ENCODE measurements around the gene GCLC.

GCLC gene

GRCh38 chr6:53461696-53462095 is 83.2 kb downstream of the GCLC start:
- H3K4me3 ChIP-seq (ENCODE audit: control insufficient read depth, low read depth, low read length) = no peak overlapping the region
- DNase-seq (ENCODE audit: low read depth) = no peak
- TF ChIP-seq, protein P1, sequence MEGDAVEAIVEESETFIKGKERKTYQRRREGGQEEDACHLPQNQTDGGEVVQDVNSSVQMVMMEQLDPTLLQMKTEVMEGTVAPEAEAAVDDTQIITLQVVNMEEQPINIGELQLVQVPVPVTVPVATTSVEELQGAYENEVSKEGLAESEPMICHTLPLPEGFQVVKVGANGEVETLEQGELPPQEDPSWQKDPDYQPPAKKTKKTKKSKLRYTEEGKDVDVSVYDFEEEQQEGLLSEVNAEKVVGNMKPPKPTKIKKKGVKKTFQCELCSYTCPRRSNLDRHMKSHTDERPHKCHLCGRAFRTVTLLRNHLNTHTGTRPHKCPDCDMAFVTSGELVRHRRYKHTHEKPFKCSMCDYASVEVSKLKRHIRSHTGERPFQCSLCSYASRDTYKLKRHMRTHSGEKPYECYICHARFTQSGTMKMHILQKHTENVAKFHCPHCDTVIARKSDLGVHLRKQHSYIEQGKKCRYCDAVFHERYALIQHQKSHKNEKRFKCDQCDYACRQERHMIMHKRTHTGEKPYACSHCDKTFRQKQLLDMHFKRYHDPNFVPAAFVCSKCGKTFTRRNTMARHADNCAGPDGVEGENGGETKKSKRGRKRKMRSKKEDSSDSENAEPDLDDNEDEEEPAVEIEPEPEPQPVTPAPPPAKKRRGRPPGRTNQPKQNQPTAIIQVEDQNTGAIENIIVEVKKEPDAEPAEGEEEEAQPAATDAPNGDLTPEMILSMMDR (IDR thresholded peaks at IDR 0.05; ENCODE audit: control insufficient read depth, insufficient read depth, low read depth, low read length, missing control alignments) = no peak

- H3K4me3 ChIP-seq (ENCODE audit: control insufficient read depth, low read depth, low read length) = no peak overlapping the region
- TF ChIP-seq, protein P1 (IDR thresholded peaks at IDR 0.05; ENCODE audit: control insufficient read depth, insufficient read depth, low read depth, low read length, missing control alignments) = no peak
- DNase-seq (ENCODE audit: low read depth) = no peak
These were observed 83.8 kb downstream of the GCLC start for GRCh38 chr6:53461041-53461656.

- no peak for DNase-seq (ENCODE audit: low read depth)
- no peak overlapping the region for H3K4me3 ChIP-seq (ENCODE audit: control insufficient read depth, low read depth, low read length)
- TF ChIP-seq, protein P1 (IDR thresholded peaks at IDR 0.05; ENCODE audit: control insufficient read depth, insufficient read depth, low read depth, low read length, missing control alignments) = no peak
These were observed 86.6 kb downstream of the GCLC start for GRCh38 chr6:53458105-53458866.

GRCh38 chr6:53456809-53457208 is 88.1 kb downstream of the GCLC start:
- H3K4me3 ChIP-seq (ENCODE audit: control insufficient read depth, low read depth, low read length) = no peak overlapping the region
- TF ChIP-seq, protein P1 (IDR thresholded peaks at IDR 0.05; ENCODE audit: control insufficient read depth, insufficient read depth, low read depth, low read length, missing control alignments) = no peak
- DNase-seq (ENCODE audit: low read depth) = no peak

DNA sequence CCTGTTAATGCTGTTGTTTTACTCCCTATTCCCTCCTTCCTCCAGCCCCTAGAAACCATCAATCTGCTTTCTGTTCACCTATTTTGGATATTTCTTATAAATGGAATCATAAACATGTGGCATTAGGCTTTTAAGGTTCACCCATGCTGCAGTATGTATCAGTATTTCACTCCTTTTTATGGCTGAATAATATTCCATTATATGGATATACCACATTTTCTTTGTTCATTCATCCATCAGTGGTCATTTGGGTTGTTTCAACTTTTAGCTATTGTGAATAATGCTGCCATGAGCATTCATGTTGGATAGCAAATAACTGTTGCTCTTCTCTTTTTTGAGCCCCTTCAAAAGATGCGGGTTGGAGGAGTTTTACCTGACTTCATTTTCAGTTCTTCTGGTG is 89.2 kb downstream of the GCLC start:
- TF ChIP-seq, protein P1 (IDR thresholded peaks at IDR 0.05; ENCODE audit: control insufficient read depth, insufficient read depth, low read depth, low read length, missing control alignments) = no peak
- no peak overlapping the region for H3K4me3 ChIP-seq (ENCODE audit: control insufficient read depth, low read depth, low read length)
- no peak for DNase-seq (ENCODE audit: low read depth)

DNA sequence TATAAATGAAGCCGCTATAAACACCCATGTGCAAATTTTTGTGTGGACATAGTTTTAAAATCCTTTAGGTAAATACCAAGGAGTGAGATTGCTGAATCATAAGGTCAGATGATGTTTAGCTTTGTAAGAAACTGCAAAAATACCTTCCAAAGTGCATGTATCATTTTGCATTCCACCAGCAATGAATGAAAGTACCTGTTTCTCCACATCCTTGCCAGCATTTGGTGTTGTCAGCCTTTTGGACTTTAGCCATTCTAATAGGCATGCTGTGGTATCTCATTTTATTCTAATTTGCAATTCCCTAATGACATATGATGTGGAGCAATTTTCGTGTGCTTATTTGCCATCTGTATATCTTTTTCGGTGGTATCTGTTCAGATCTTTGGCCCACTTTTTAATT is 93.7 kb downstream of the GCLC start:
- TF ChIP-seq, protein P1 (IDR thresholded peaks at IDR 0.05; ENCODE audit: control insufficient read depth, insufficient read depth, low read depth, low read length, missing control alignments) = no peak
- DNase-seq (ENCODE audit: low read depth) = no peak
- H3K4me3 ChIP-seq (ENCODE audit: control insufficient read depth, low read depth, low read length) = no peak overlapping the region

Measured in AG09309 (cell line).